ENCODE data around the gene LASP1.

LASP1 gene

DNA sequence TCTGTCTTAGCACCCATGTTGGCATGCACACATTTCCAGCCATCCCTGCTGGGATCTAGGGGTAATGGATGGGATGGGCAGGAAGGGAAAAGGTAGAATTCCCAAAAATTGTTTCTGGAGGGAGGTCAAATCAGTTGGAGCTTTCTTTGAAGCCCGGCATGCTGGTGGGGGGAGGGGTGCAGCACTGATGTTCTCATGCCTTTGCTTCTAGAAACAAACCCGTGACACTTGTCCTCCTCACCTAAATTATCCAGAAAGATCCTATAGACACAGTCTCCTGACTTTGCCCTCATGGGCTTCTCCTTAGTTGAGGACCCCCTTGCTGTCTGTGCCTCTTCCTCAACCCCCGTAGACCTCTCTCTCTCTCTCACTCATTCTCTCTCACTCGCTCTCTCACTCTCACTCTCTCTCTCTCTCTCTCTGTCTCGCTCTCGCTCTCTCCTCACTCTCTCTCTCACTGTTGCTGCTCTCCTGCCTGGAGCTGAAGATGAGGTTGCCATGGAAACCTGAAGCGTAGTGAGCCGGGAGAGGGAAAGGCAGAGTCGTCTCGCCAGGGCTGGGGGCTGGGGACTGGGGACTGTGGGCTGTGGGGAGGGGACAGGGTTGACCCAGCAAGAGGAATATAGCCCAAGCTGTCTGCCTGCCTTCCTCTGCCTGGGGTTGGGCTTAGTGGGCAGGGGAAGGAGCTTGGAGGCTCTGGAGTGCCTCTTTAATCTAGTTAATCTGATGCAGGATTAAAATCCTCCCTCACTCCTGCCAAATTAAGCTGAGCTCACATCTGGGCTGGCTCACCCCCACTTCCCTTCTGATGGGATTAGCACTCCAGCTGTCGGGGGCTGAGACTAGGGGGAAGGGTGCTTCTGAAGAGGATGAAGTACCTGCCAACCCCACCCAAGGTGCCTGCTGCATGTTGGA is 16.1 kb downstream of the LASP1 start:
- no peak for DNase-seq (ENCODE audit: low read depth in 1 of 2, low spot score in 1 of 2)

DNA sequence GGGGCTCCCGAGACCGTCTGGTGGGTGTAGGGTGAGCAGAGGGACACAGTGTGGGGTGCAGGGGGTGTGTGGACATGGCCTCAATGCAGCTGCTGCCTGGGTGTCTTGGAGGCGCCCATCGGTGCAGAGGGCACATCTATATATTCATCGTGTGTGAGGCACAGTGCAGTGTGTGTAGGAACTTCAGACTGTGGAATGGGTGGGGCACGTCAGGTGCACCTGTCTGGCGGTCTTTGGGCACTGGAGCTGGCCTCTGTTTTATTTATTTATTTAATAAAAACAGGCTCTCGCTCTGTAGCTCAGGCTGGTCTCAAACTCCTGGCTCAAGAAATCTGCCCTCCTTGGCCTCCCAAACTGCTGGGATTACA is 16.8 kb downstream of the LASP1 start:
- DNase-seq (ENCODE audit: low read depth in 1 of 2, low spot score in 1 of 2), result no peak

- no peak for DNase-seq (ENCODE audit: low read depth in 1 of 2, low spot score in 1 of 2)
Measured at GRCh38 chr17:38888842-38889241, 19.0 kb downstream of the LASP1 start.

GRCh38 chr17:38889745-38890409 is 20.0 kb downstream of the LASP1 start:
- no peak for DNase-seq (ENCODE audit: low read depth in 1 of 2, low spot score in 1 of 2)

GRCh38 chr17:38890410-38890746 is 20.5 kb downstream of the LASP1 start:
- DNase-seq (ENCODE audit: low read depth in 1 of 2, low spot score in 1 of 2), result no peak

GRCh38 chr17:38891441-38891840 is 21.6 kb downstream of the LASP1 start:
- no peak for DNase-seq (ENCODE audit: low read depth in 1 of 2, low spot score in 1 of 2)

DNA sequence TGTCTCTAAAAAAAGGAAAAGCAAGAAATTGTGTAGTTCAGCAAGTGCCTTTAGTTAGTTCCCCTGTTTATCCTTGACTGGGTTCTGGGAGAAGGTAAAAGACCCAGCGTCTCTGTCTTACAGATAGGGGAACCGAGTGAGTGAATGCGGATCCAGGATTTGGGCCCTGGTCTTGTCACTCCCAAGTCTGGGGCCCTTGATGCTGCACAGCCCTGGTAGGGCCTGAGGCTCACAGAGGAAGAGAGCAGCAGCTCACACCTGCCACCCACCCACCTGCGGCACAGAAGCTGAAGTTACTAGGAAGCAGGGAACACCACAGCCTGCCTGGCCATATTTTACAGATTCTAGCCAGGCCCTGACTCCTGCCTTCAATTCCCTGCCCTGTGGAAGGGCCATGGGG is 22.2 kb downstream of the LASP1 start:
- no peak for DNase-seq (ENCODE audit: low read depth in 1 of 2, low spot score in 1 of 2)

DNA sequence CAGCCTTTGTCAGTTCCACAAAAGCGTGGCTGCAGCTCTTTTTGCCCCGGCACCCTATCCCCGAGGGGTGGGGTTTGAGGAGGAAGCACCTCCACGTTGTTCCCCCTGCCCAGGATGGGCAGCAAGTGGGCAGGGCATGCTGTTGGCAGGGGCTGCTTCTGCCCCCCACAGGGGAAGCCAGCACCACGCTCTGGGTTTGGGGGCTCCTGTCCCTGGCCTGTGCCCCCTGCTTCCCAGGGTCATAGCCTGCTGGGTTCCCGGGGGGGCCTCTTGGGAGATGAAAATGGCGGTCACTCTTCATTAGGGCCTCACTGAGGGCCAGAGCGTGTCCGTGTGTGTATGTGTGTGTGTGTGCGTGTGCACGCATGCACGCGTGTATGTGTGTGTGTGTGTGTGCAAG is 22.8 kb downstream of the LASP1 start:
- DNase-seq (ENCODE audit: low read depth in 1 of 2, low spot score in 1 of 2), result no peak

DNA sequence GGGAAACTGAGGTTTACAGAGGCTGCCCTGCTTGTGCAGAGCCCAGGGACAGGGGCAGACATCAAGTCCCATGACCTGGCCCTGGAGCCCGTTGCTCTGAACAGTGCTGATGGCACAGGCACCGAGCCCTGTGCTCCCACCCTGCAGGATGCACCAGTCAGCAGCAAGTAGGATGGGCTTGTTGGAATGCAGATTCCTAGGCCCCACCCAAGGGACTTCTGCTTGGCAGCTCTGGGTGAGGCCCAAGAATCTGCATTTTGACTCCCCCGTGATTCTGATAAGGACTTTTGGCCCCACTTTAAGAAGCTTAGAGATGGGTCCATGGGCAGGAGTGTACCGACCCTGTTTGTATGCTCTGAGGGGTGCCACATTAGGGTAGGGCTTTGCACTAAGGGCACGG is 23.3 kb downstream of the LASP1 start:
- DNase-seq (ENCODE audit: low read depth in 1 of 2, low spot score in 1 of 2), result no peak

DNA sequence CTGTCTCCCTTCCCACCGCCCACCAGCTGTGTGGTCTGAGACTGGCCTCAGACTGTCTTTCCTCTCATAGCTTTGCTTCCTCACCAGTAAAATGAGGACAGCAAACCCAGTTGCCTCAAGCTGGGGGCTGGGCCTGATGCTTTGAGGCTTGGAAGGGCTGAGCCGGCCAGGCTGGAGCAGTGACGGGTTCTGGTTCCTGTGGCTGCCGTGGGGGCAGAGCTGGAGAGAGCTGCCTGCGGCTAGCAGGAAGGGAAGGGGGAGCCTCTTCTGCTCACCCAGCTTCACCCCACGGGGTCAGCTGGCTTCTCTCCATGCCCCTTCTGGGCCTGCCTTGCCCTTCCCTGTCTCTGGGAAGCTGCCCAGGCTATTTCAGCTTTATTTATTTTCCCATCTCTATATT is 23.7 kb downstream of the LASP1 start:
- DNase-seq (ENCODE audit: low read depth in 1 of 2, low spot score in 1 of 2), result no peak

- no peak for DNase-seq (ENCODE audit: low read depth in 1 of 2, low spot score in 1 of 2)
Measured at GRCh38 chr17:38894276-38894675, 24.4 kb downstream of the LASP1 start.

DNA sequence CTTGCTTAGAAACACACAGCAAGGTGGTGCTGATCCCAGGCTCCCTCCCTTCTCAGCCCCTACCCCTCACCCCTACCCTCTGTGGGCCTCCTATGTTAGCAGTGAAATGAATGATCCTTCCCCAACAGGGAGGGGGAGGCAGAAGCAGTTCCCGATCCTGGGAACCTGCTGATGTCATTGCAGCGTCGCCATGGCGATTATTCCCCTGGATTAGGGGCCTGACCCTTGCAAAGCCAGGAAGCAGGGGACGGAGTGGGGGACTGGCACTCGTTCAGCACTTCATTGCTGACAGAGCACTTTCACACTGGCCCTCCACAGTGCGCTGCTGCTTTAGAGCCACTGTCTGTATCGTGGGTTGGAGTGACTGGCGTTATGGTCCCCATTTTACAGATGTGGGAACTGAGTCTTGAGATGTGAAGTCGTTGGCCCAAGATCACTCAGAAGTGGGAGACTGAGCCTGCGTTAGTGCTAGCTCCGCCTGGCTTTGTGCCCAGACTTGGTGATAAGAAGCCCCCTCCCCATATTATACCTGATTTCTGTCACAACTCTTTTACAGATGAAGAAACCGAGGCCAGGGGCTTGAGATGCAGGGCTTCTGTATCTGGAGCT is 26.6 kb downstream of the LASP1 start:
- no peak for DNase-seq (ENCODE audit: low read depth in 1 of 2, low spot score in 1 of 2)

GRCh38 chr17:38897176-38897575 is 27.3 kb downstream of the LASP1 start:
- no peak for DNase-seq (ENCODE audit: low read depth in 1 of 2, low spot score in 1 of 2)

- DNase-seq (ENCODE audit: low read depth in 1 of 2, low spot score in 1 of 2), result no peak
Measured at GRCh38 chr17:38897671-38898290, 27.9 kb downstream of the LASP1 start.

DNA sequence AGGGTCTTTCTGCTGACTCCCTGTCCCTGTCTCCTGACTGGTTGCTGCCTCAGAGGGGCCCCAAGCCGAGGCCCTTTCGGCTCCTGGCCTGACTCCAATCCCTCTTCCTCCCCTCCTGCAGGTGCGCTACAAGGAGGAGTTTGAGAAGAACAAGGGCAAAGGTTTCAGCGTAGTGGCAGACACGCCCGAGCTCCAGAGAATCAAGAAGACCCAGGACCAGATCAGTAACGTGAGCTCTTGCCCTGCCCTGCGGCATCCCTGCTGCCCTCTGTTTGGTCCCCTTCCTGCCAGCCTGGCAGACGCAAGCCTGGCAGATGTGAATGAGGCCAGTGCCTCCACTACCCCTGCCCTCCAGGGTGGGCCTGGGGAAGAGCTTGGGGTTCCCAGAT is 28.4 kb downstream of the LASP1 start:
- DNase-seq (ENCODE audit: low read depth in 1 of 2, low spot score in 1 of 2), result no peak

GRCh38 chr17:38898812-38899348 is 29.0 kb downstream of the LASP1 start:
- peak; percentile 51 to 70 for DNase-seq (ENCODE audit: low read depth in 1 of 2, low spot score in 1 of 2)

- no peak for DNase-seq (ENCODE audit: low read depth in 1 of 2, low spot score in 1 of 2)
Measured at GRCh38 chr17:38899421-38899820, 29.6 kb downstream of the LASP1 start.

DNA sequence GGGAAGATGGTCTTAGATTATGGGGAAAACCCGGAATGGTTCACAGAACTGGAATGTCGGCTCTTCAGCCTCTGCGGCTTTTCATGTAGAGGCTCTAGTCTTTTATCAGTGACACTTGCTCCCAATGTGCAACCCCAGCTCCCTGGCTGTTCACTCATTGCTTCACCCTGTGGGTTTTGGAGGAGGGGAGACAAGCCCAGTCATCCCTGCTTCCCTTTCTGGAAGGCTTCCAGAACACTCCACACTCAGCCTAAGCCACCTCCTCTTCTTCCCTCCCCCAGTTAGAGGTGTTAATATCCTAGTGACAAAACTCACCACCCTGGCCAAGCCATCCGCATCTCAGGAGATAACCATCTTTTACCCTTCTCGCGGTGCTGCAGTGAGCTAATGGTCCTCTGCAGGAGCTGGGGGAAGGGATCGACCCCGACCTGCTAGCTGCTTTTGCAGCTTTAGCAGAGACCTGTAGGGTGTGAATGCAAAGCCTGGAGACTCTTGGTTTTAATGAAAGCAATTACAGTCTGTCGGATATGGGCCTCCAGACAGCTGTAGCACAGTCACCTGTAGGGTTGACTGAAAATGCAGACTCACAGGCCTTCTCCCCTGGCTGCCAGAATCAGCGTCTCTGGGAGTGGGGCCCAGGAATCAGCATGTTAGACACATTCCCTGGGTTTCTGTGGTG is 31.3 kb downstream of the LASP1 start:
- DNase-seq (ENCODE audit: low read depth in 1 of 2, low spot score in 1 of 2), result no peak

- no peak for DNase-seq (ENCODE audit: low read depth in 1 of 2, low spot score in 1 of 2)
Measured at GRCh38 chr17:38903404-38903803, 33.5 kb downstream of the LASP1 start.

GRCh38 chr17:38904892-38905291 is 35.0 kb downstream of the LASP1 start:
- no peak for DNase-seq (ENCODE audit: low read depth in 1 of 2, low spot score in 1 of 2)

DNA sequence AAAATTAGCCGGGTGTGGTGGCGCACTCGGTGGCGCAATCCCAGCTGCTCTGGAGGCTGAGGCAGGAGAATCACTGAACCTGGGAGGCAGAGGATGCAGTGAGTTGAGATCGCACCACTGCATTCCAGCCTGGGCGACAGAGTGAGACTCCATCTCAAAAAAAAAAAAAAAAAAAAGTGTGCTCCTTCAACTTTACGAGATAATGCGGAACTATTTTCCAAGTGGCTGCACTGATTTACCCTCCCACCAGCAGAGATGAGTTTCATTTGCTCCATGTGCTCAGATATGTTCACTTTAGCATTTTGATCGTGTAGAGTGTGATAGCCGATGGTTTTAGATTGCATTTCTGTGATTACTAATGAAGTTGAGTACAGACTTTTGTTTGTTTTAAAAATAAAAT is 35.5 kb downstream of the LASP1 start:
- DNase-seq (ENCODE audit: low read depth in 1 of 2, low spot score in 1 of 2), result no peak
